Osteocyte (in vitro differentiated cells): Measurements from ENCODE around the gene KLKB1. TPM values are rescaled to one million over a fixed set of nuclear protein-coding genes. Genes with fewer than 3 reads are reported as not detected.
A peak's percentile ranks its signal among the peaks of the same experiment; 100 is the strongest.

Source experiments
- DNase-seq: peaks from one replicate; pipeline ENCODE4 v3.0.0; 2021; ENCODE audit warnings: mixed read lengths; ENCODE audit not compliant: unreplicated experiment; ENCODE audit errors: extremely low spot score
- H3K27ac Mint-ChIP-seq: one replicate; pipeline ENCODE4 v1.8.0; 2021; ENCODE audit warnings: mild to moderate bottlenecking, mixed read lengths; ENCODE audit not compliant: unreplicated experiment
- H3K27me3 Mint-ChIP-seq: one replicate; pipeline ENCODE4 v1.8.0; 2021; ENCODE audit warnings: mixed read lengths; ENCODE audit not compliant: unreplicated experiment
- H3K36me3 Mint-ChIP-seq: one replicate; pipeline ENCODE4 v1.8.0; 2021; ENCODE audit warnings: mixed read lengths; ENCODE audit not compliant: unreplicated experiment
- H3K4me1 Mint-ChIP-seq: one replicate; pipeline ENCODE4 v1.8.0; 2021; ENCODE audit warnings: mixed read lengths; ENCODE audit not compliant: unreplicated experiment
- H3K4me3 Mint-ChIP-seq: one replicate; pipeline ENCODE4 v1.8.0; 2021; ENCODE audit warnings: mild to moderate bottlenecking, moderate library complexity, mixed read lengths; ENCODE audit not compliant: unreplicated experiment
- H3K9me3 Mint-ChIP-seq: one replicate; pipeline ENCODE4 v1.8.0; 2021; ENCODE audit warnings: mixed read lengths; ENCODE audit not compliant: unreplicated experiment
- long read RNA-seq: library from polyadenylated mRNA; unstranded; transcript quantifications from one replicate; pipeline ENCODE4 v2.0.0, GENCODE V29; 2021
- total RNA-seq: library from RNA; stranded (reverse); gene quantifications from 2 replicates; pipeline ENCODE4 v1.2.1, GENCODE V29; 2021
- TF ChIP-seq, protein P1 (sequence below): fragments of 200-600 bp; sonication (generic); IDR thresholded peaks from 2 replicates; pipeline ENCODE4 v1.5.0; 2021; ENCODE audit warnings: antibody characterized with exemption, mild to moderate bottlenecking, moderate library complexity

Gene KLKB1
- total RNA-seq, result 0.43 TPM in 1 of 2 replicates, not detected in the other
- long read RNA-seq, partial matches to known transcripts, result 0 of 4 reads
- long read RNA-seq, other reads (novel, unspliced or antisense), result 4 of 4 reads

DNA sequence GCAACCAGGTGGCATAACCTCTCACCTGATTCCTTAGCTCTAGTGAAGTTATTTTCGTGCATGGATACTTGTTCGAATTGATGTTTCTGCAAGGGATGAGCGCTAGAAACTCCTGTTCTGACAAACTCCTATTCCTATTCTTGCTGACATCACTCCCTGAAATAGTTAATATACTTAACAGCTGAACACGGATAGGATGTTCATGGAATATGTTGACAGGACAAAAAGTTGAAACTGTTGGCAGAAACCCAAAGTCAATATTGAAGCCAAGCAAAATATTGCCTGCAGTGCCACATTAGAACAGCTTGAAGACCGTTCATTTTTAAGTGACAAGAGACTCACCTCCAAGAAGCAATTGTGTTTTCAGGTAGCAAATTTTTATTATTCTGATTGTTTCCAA, at the start of gene KLKB1:
TSS of gene KLKB1 (plus strand) at position 287 of the 400 bp plus-strand sequence. CDS start 689 bp downstream, outside the sequence.
- Mint-ChIP-seq H3K9me3 (peaks cover 16% of the 10 kb centered on the region), H3K36me3 (peaks cover 3% of the 10 kb centered on the region), H3K27ac (no peak within 1 kb of the TSS), H3K4me3 (no peak within 1 kb of the TSS), H3K4me1 (peaks cover 17% of the 10 kb centered on the region), H3K27me3 (peaks cover 3% of the 10 kb centered on the region)
- no peak for DNase-seq
- TF ChIP-seq, protein P1, sequence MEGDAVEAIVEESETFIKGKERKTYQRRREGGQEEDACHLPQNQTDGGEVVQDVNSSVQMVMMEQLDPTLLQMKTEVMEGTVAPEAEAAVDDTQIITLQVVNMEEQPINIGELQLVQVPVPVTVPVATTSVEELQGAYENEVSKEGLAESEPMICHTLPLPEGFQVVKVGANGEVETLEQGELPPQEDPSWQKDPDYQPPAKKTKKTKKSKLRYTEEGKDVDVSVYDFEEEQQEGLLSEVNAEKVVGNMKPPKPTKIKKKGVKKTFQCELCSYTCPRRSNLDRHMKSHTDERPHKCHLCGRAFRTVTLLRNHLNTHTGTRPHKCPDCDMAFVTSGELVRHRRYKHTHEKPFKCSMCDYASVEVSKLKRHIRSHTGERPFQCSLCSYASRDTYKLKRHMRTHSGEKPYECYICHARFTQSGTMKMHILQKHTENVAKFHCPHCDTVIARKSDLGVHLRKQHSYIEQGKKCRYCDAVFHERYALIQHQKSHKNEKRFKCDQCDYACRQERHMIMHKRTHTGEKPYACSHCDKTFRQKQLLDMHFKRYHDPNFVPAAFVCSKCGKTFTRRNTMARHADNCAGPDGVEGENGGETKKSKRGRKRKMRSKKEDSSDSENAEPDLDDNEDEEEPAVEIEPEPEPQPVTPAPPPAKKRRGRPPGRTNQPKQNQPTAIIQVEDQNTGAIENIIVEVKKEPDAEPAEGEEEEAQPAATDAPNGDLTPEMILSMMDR, result no peak

DNA sequence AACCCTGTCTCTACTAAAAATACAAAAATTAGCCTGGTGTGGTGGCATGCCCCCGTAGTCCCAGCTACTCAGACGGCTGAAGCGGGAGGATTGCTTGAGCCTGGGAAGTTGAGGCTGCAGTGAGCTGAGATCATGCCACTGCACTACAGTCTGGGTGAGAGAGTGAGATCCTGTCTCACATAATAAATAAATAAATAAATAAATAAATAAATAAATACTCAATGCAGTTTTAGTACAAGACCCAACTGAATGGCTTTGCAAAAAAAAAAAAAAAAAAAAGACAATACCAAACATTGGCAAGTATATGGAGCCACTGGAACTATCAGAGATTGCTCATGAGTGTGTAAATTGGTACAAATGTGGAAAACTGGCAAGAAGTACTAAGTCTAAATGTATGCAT, 39.2 kb upstream of the KLKB1 start:
- Mint-ChIP-seq H3K9me3 (peaks cover 8% of the 10 kb centered on the region), H3K27me3 (peaks cover 24% of the 10 kb centered on the region), H3K36me3 (no peaks in the 10 kb centered on the region), H3K4me1 (peaks cover 23% of the 10 kb centered on the region), H3K4me3 (no peak overlapping the region), H3K27ac (no peak overlapping the region)
- TF ChIP-seq, protein P1, result no peak
- DNase-seq, result no peak

DNA sequence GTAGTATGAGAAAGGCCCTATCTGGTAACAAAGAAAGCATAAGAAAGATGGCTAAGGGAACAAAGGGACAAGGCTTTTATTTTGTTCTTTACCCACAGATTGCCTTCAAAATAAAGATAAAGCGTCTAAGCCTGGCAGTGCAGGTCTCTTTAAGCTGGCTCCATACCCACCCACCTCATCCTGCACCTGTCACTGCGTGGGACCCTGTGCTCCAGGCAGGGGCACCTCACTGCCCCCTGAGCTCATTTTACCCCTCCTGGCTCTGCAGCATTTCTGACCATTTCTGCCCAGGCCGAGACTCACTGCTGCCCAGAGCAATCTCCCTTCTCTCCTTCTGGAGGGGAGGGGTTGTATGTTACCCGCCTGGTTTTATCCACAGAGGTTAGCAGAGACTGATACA, 37.7 kb upstream of the KLKB1 start:
- Mint-ChIP-seq H3K9me3 (no peaks in the 10 kb centered on the region), H3K27me3 (peaks cover 12% of the 10 kb centered on the region), H3K4me1 (peaks cover 24% of the 10 kb centered on the region), H3K36me3 (no peaks in the 10 kb centered on the region), H3K27ac (no peak overlapping the region), H3K4me3 (peak overlapping the region; percentile 84)
- no peak for DNase-seq
- TF ChIP-seq, protein P1, result no peak

DNA sequence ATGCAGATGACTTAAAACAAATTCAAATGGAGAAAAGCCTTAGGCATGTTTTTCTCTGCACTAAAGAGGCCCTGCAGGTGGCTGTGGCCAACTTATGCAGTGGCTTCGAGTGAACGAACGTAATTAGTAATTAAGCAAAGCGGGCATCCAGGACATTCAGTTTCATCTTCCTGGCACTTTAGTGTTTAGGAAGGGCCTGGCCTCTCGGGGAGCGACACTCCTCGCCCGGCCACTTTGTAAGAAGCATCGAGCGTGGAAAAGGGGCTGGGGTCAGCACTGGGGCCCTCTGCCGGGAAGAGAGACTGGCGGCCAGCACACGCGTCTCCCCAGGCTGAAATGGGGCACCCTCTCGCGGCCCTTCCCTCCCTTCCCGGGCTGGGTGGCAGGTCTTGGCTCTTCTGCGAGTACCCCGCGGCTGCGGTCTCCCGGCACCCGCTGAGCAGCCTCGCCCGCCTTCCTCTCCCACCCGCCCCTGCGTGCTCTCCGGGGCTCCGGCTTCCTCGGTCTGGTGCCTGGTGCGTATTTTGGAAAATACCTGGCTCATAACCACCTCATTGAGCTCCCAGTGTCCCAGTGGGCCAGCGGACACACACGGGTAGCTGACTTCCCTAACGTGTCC, 36.6 kb upstream of the KLKB1 start:
- Mint-ChIP-seq H3K27me3 (peaks cover 2% of the 10 kb centered on the region), H3K4me3 (peak overlapping the region; percentile 84), H3K27ac (peak overlapping the region; percentile 89), H3K4me1 (peaks cover 24% of the 10 kb centered on the region), H3K36me3 (peaks cover 3% of the 10 kb centered on the region), H3K9me3 (no peaks in the 10 kb centered on the region)
- TF ChIP-seq, protein P1, result peak; percentile 18
- no peak for DNase-seq

DNA sequence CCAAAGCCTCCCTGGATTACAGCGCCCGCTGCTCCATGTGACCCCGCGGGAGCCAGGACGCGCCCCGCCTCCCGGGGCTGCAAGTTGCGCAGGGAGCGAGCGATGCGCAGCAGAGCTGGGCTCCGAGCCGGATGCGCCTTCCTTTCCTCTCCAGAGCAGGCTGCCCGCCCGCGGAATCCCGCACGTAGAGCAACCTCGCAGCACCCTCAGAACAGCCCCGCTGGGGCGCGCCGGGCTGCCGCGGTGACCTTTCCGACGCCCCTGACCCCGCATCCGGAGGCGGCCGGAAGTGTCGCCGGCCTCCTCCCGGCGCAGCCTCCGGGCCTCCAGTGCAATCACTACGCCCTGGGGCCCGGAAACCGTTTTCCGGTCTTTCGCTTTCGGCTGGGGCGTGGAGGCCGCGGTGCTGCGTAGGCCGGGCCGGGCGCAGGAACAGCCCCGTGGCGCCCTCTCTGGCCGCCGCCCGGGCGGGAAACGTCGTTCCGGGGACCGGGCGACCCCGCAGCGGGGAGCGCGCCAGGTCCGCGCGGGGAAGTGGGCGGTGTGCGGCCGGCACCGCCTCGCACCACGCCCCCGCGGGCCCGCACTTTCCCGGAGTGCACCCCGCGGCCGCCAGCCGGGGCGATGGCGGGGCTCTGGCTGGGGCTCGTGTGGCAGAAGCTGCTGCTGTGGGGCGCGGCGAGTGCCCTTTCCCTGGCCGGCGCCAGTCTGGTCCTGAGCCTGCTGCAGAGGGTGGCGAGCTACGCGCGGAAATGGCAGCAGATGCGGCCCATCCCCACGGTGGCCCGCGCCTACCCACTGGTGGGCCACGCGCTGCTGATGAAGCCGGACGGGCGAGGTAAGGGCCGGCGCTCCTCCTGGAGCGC, 35.9 kb upstream of the KLKB1 start, which contains the start of gene CYP4V2:
TSS of gene CYP4V2 (plus strand) at position 368 of the 866 bp plus-strand sequence. CDS start at position 625, 257 bp downstream.
- DNase-seq, result peak; percentile 89
- Mint-ChIP-seq H3K4me1 (peaks cover 24% of the 10 kb centered on the region), H3K4me3 (peak within 1 kb of the TSS; percentile 85), H3K27ac (peak within 1 kb of the TSS; percentile 90), H3K36me3 (peaks cover 11% of the 10 kb centered on the region), H3K27me3 (no peaks in the 10 kb centered on the region), H3K9me3 (no peaks in the 10 kb centered on the region)
- TF ChIP-seq, protein P1, result peak; percentile 54
